SH-SY5Y (cell line): Measurements from ENCODE around the gene DNAJA3.

ENCODE experiments used
- GATA2 ChIP-seq: IDR thresholded peaks from 2 replicates; pipeline ENCODE4 v1.6.1; 2011; ENCODE audit warnings: mild to moderate bottlenecking, low read depth, low read length
- GATA3 ChIP-seq: IDR thresholded peaks from 2 replicates; pipeline ENCODE4 v1.6.1; 2011; ENCODE audit warnings: low read depth, mild to moderate bottlenecking, low read length, moderate library complexity

DNA sequence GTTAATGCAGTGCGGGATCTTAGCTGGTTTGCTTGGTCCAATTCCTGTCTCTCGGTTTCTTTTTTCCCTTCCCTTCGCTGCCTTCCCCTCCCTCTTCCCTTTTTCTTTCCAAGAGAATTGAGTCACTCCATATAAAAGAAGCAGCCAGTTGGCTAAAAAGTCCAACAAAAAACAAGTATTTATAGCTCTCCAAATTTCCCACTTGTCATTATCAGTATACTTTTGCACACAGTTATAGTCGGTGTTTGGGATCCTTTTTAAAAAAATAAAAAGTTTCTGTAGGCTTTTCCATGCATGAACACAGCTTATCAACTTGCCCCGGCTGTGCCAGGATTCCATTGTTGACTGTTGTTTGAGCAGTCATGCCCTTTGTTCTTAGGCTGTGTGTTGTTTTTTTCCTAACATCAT lies 75.4 kb downstream of the DNAJA3 start:
- TF ChIP-seq GATA2 = no peak
- no peak for TF ChIP-seq GATA3
